Hematopoietic multipotent progenitor cell treated with erythropoietin and hydrocortisone succinate and interleukin-3 and kit ligand, for 17 days (in vitro differentiated cells): Measurements from ENCODE around the gene JTB.
"Not testable (repeated sequence)": the region's sequence is repeated elsewhere in the genome, so short reads cannot be mapped to it uniquely, and the experiment has no call there.

Experiments
- DNase-seq: peaks from one replicate; pipeline ENCODE4 v3.0.0-alpha.2; 2015; ENCODE audit warnings: low spot score

JTB gene

DNA sequence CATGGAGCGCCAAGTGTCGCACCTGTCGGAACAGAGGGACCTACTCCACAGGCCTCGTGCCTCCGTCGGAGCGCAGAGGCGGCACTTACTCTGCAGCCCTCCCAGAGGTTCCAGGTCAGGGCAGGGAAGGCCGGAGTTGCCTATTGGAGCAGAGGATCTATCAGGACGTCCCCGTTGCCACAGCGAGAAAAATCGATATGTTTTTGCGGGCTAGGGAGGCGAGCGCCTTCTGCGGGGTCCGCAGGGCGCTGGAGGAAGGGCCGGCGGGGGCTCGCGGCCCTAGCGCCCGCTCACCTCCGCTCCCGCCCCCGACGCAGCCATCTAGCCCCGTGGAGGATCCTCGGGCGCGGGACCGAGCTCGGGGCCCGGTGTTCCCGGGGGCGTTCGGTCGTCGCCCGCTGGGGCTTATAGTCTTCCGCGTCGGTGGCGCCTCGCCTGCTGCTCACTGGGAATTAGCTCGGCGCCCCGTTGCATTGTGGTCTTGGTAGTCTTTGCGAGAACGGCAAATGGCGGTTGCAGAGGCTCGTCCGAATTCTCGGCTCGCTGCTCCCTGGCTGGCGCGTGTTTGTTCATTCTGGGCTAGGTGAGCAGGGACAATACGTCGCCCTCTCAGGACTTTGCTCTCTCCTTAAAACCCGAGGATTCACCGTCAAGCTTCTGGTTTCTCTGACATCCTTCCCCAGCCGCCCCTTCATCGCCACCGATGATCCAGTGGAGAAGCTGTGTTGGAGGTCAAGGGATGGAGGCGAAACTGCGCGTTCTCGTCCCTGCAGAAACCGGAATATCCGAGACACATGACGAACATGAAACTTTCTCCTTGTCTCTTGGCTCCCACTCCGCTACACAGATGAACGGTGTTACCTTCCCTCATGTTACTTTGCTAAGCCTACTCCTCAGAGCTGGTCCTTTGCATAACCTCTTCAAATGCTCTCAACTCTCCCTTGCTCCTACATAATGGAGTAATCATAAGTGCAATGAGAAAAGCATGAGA lies at the start of gene JTB:
Gene JTB, minus strand, starts transcription at position 425 of the 991 bp plus-strand sequence. Its CDS starts 422 bp downstream, at position 3.
- DNase-seq: peak; percentile 86

DNA sequence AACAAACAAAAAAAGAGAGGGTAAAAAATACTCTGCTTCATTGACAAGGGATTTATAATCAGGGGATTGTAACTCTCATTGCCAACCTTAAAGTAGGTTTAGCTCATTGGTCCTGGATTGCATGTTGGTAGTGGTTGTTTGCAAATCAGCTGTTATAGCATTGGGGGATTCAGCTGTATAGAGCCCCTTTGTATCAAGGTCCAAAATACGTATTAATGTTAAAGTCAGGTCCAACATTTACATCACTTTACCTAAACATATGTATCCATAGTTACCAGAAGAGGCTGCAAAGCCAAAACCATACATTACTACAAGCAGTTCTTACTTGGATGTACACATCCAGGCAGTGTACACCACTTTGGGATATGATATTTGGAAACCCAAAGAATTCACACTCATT lies 42.5 kb upstream of the JTB start:
- no peak for DNase-seq

GRCh38 chr1:154019269-154019668 lies 41.8 kb upstream of the JTB start:
- DNase-seq: no peak

DNA sequence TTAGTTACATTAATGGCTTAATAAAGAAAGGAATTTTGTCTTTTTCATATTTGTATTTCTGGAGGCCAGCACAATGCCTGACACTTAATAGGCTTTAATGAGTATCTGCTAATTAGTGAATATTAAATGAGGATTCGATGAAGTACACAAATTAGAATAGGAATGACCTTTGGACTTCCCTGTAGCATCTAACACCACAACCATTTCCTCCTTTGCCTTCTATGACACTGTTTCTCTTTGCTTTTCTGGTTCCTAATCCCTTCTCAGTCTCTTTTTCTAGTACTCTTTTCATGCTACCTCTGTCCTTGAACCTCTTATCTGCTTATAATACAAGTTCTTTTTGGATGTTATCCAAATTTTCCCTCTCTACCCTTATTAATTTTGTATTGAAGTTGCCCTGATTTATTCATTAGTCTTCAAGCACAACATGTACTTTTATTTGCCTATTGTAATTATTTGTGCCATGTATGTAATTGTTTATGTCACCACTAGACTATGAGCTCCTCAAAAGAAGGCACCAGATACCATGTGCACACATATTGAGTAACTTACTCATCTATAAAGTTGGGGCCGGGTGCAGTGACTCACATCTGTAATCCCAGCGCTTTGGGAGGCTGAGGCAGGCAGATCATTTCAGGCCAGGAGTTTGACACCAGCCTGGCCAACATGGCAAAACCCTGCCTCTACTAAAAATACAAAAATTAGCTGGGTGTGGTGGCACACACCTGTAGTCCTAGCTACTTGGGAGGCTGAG lies 36.9 kb upstream of the JTB start:
- DNase-seq: no peak

- DNase-seq: not testable (repeated sequence)
These were observed 35.1 kb upstream of the JTB start for GRCh38 chr1:154012543-154012942.

DNA sequence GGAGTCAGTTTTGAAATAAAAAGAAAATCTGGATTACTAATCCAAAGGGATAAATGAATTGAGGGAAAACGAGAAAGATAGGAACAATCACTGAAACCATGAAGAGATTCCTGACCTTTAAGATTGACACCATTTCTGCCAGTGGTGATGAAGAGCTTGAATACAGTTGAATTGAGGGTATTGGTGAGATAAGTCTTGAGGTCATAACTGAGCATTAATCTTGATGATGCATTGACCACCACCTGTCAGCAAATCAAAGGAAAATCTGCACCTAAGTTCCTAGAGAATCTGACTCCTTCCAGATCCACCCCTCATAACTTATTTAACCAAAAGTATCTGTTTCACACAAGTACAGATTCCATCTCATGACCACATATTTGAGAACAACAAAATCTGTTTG lies 34.7 kb upstream of the JTB start:
- DNase-seq: no peak

- DNase-seq: no peak
These were observed 28.7 kb upstream of the JTB start for GRCh38 chr1:154006136-154006535.

GRCh38 chr1:154000420-154000819 lies 22.9 kb upstream of the JTB start:
- DNase-seq: no peak

GRCh38 chr1:153996882-153997281 lies 19.4 kb upstream of the JTB start:
- not testable (repeated sequence) for DNase-seq

GRCh38 chr1:153995640-153996039 lies 18.2 kb upstream of the JTB start:
- no peak for DNase-seq

DNA sequence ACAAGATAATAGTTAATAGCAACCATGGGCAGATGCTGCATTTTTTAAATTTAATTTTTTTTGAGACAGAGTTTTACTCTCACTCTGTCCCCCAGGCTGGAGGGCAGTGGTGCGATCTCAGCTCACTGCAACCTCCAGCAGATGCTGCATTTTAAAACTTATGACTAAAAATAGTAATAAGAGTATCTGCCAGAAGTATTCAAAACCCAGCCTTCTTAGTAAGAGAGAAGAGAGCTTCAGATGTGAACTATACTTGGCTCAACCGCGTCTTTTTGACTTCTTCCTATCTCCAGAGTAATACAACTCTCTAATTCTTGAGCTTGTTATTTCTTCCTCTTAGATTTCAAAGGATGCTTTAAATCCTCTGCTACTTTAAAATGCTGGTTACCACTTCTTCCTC lies 17.7 kb upstream of the JTB start:
- no peak for DNase-seq

- peak; percentile 32 for DNase-seq
These were observed 14.3 kb upstream of the JTB start for GRCh38 chr1:153991806-153992205.

GRCh38 chr1:153991151-153991630 lies 13.7 kb upstream of the JTB start:
- no peak for DNase-seq

- DNase-seq: peak; percentile 98
These were observed 13.1 kb upstream of the JTB start, which contains the start of gene RPS27 for GRCh38 chr1:153990468-153991150. Gene RPS27, plus strand, starts transcription at chr1:153990762. Its CDS starts 35 bp downstream, at chr1:153990797.

DNA sequence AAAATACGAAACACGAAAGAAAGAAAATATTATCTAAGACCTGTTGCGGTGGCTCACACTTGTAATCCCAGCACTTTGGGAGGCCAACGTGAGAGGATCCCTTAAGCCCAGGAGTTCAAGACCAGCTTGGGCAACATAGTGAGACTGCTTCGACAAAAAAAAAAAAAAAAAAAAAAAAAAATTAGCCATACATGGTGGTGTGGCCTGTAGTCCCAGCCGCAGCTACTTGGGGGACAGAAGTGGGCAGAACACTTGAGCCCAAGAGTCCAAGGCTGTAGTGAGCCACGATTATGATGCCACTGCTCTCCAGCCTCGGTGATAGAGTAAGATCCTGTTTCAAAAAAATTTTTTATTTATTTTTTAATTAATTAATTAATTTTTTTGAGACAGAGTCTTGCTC lies 10.1 kb upstream of the JTB start:
- DNase-seq: no peak

- peak; percentile 55 for DNase-seq
These were observed 8.7 kb upstream of the JTB start, which contains the start of gene RAB13 for GRCh38 chr1:153985941-153986761. Gene RAB13, minus strand, starts transcription at chr1:153986339. Its CDS starts 103 bp downstream, at chr1:153986236.

GRCh38 chr1:153985341-153985912 lies 8.0 kb upstream of the JTB start:
- no peak for DNase-seq

- DNase-seq: no peak
These were observed 6.8 kb upstream of the JTB start for GRCh38 chr1:153984123-153984894.

- not testable (repeated sequence) for DNase-seq
These were observed 4.3 kb upstream of the JTB start for GRCh38 chr1:153981735-153982134.

DNA sequence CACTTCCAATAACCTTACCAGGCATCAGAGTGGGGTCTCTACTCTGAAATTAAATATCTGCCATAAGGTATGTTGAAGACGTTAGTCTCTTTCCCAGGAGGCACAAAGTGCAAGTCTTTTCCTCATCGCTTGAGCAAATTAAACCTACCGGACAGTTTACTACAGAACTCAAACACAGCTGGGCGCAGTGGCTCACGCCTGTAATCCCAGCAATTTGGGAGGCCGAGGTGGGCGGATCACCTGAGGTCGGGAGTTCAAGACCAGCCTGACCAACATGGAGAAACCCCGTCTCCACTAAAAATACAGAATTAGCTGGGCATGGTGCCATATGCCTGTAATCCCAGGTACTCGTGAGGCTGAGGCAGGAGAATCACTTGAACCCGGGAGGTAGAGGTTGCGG lies 1.6 kb upstream of the JTB start:
- DNase-seq: not testable (repeated sequence)
